ENCODE data around the gene AHRR. TPM values are rescaled to one million over a fixed set of nuclear protein-coding genes. Genes with fewer than 3 reads are reported as not detected.
A peak's percentile ranks its signal among the peaks of the same experiment; 100 is the strongest.

AHRR gene
- total RNA-seq, 1 experiment from 2014 or later: 2.2 TPM

- Histone ChIP-seq H4K91ac (ENCODE audit: insufficient read length, low read depth, low read length) (no peak overlapping the region), H3K4me1 (ENCODE audit: insufficient read depth, low read length) (no peaks in the 10 kb centered on the region), H2AFZ (ENCODE audit: low read length) (no peak overlapping the region), H2BK12ac (ENCODE audit: insufficient read length, low read depth, low read length) (no peak overlapping the region), H4K20me1 (ENCODE audit: control insufficient read depth, insufficient read depth, insufficient read length) (no peaks in the 10 kb centered on the region), H3K79me2 (ENCODE audit: insufficient read depth, low read length) (no peaks in the 10 kb centered on the region), H3K56ac (ENCODE audit: insufficient read length, low read depth, low read length) (no peak overlapping the region), H3K9ac (ENCODE audit: extremely low read depth, insufficient read length, low read length) (no peak overlapping the region), H2BK20ac (ENCODE audit: low read depth, low read length, poor library complexity, severe bottlenecking) (no peak overlapping the region), H3T11ph (ENCODE audit: low read length) (no peak overlapping the region), H3K27me3 (ENCODE audit: insufficient read depth, low read length) (no peaks in the 10 kb centered on the region), H3K79me1 (ENCODE audit: insufficient read depth, low read depth, low read length, poor library complexity, severe bottlenecking) (no peaks in the 10 kb centered on the region), H3K23ac (ENCODE audit: insufficient read length, low read depth, low read length) (no peak overlapping the region), H3K18ac (ENCODE audit: insufficient read length, low read depth, low read length) (no peak overlapping the region), H3K4ac (ENCODE audit: low read depth, low read length) (no peak overlapping the region), H4K5ac (ENCODE audit: insufficient read length, low read depth, low read length) (no peak overlapping the region), H2AK5ac (ENCODE audit: insufficient read length, low read length) (no peak overlapping the region), H2BK15ac (ENCODE audit: low read depth, low read length) (no peak overlapping the region), H3K4me2 (ENCODE audit: insufficient read depth, insufficient read length, low read length) (no peak overlapping the region), H3K14ac (ENCODE audit: insufficient read depth, low read length) (no peak overlapping the region), H3K9me3 (ENCODE audit: control insufficient read depth, low read depth, low read length) (no peaks in the 10 kb centered on the region), H2BK120ac (ENCODE audit: low read depth, low read length, poor library complexity, severe bottlenecking) (no peak overlapping the region), H4K8ac (replicated peaks; ENCODE audit: insufficient read length, low read depth, low read length) (no peak overlapping the region), H2BK5ac (ENCODE audit: insufficient read length, low read length) (no peak overlapping the region), H3K27ac (ENCODE audit: insufficient read length, low read depth, low read length) (no peak overlapping the region), H3K23me2 (ENCODE audit: insufficient read length, low read depth, low read length, poor library complexity, severe bottlenecking) (no peaks in the 10 kb centered on the region)
- Mint-ChIP-seq H3K4me1 (peaks cover under 1 to 1% of the 10 kb centered on the region in 2 experiments; a peak in 2 of 4 replicates), H3K9me3 (no peaks in the 10 kb centered on the region), H3K27ac (no peak overlapping the region; a peak in 1 of 7 replicates), H3K36me3 (ENCODE audit: insufficient read depth in 1 of 3, low read depth in 3 of 3) (peaks cover 20 to 69% (median 55%) of the 10 kb centered on the region in 3 experiments; a peak in 6 of 7 replicates), H3K4me3 (no peak overlapping the region; a peak in 1 of 5 replicates), H3K27me3 (ENCODE audit: low read depth) (no peaks in the 10 kb centered on the region)
- DNase-seq: peak; percentile 8
- TF ChIP-seq, protein P1, sequence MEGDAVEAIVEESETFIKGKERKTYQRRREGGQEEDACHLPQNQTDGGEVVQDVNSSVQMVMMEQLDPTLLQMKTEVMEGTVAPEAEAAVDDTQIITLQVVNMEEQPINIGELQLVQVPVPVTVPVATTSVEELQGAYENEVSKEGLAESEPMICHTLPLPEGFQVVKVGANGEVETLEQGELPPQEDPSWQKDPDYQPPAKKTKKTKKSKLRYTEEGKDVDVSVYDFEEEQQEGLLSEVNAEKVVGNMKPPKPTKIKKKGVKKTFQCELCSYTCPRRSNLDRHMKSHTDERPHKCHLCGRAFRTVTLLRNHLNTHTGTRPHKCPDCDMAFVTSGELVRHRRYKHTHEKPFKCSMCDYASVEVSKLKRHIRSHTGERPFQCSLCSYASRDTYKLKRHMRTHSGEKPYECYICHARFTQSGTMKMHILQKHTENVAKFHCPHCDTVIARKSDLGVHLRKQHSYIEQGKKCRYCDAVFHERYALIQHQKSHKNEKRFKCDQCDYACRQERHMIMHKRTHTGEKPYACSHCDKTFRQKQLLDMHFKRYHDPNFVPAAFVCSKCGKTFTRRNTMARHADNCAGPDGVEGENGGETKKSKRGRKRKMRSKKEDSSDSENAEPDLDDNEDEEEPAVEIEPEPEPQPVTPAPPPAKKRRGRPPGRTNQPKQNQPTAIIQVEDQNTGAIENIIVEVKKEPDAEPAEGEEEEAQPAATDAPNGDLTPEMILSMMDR (conservative IDR thresholded peaks at IDR 0.05): no peak
- WGBS (ENCODE audit: extremely low coverage, insufficient read length, low lambda C conversion rate): no CpG with 5 or more reads among the region's 8 CpGs
These were observed 138.7 kb downstream of the AHRR start for GRCh38 chr5:460273-460625.
